Astrocyte (in vitro differentiated cells and primary cell): ENCODE results near the gene GBGT1. TPM values are rescaled to one million over a fixed set of nuclear protein-coding genes. Genes with fewer than 3 reads are reported as not detected.

ENCODE experiments used
- DNase-seq: peaks from one replicate; pipeline ENCODE4 v3.0.0-alpha.2; 2010; ENCODE audit warnings: low read depth
- FAIRE-seq: peaks from 2 replicates; lab custom pipeline; 2011; peaks lifted over from hg19 to GRCh38; lab: Jason Lieb, UNC
- H2AFZ ChIP-seq: 2 replicates; pipeline ENCODE4 v1.6.0; 2012; ENCODE audit warnings: low read depth, low read length, inconsistent platforms
- H3K27ac ChIP-seq: 2 replicates; pipeline ENCODE4 v1.5.1; 2011; ENCODE audit warnings: low read depth, low read length, inconsistent platforms
- H3K27me3 ChIP-seq: 2 replicates; pipeline ENCODE4 v1.6.0; 2011; ENCODE audit warnings: low read length, inconsistent platforms; ENCODE audit not compliant: insufficient read depth
- H3K36me3 ChIP-seq: 2 replicates; pipeline ENCODE4 v1.5.1; 2011; ENCODE audit warnings: low read length, inconsistent platforms; ENCODE audit not compliant: insufficient read depth
- H3K4me1 ChIP-seq: 2 replicates; pipeline ENCODE4 v1.5.1; 2011; ENCODE audit warnings: low read length, inconsistent platforms; ENCODE audit not compliant: insufficient read depth
- H3K4me2 ChIP-seq: 2 replicates; pipeline ENCODE4 v1.6.0; 2012; ENCODE audit warnings: low read length, inconsistent platforms
- H3K4me3 ChIP-seq: 2 replicates; pipeline ENCODE4 v1.5.1; 2011; ENCODE audit warnings: low read depth, mild to moderate bottlenecking, low read length, inconsistent platforms; ENCODE audit not compliant: insufficient read depth
- H3K79me2 ChIP-seq: 2 replicates; pipeline ENCODE4 v1.6.0; 2012; ENCODE audit warnings: mild to moderate bottlenecking, low read length, inconsistent platforms; ENCODE audit not compliant: insufficient read depth
- H3K9ac ChIP-seq: 2 replicates; pipeline ENCODE4 v1.6.0; 2012; ENCODE audit warnings: mild to moderate bottlenecking, low read length, inconsistent platforms
- H3K9me3 ChIP-seq: 2 replicates; pipeline ENCODE4 v1.5.1; 2012; ENCODE audit warnings: low read depth, mild to moderate bottlenecking, low read length, inconsistent platforms; ENCODE audit not compliant: insufficient read depth
- H4K20me1 ChIP-seq: 2 replicates; pipeline ENCODE4 v1.6.0; 2012; ENCODE audit warnings: low read length, inconsistent platforms; ENCODE audit not compliant: insufficient read depth
- H3K27ac Mint-ChIP-seq: one replicate; pipeline ENCODE4 v1.8.0; 2021; ENCODE audit warnings: mild to moderate bottlenecking, mixed read lengths; ENCODE audit not compliant: unreplicated experiment
- H3K27me3 Mint-ChIP-seq: one replicate; pipeline ENCODE4 v1.8.0; 2021; ENCODE audit warnings: low read depth, mixed read lengths; ENCODE audit not compliant: unreplicated experiment
- H3K36me3 Mint-ChIP-seq: one replicate; pipeline ENCODE4 v1.8.0; 2021; ENCODE audit warnings: low read depth, mixed read lengths; ENCODE audit not compliant: unreplicated experiment
- H3K4me1 Mint-ChIP-seq: one replicate; pipeline ENCODE4 v1.8.0; 2021; ENCODE audit warnings: low read depth, mixed read lengths; ENCODE audit not compliant: unreplicated experiment
- H3K4me3 Mint-ChIP-seq: one replicate; pipeline ENCODE4 v1.8.0; 2021; ENCODE audit warnings: mild to moderate bottlenecking, moderate library complexity, mixed read lengths; ENCODE audit not compliant: unreplicated experiment
- H3K9me3 Mint-ChIP-seq: one replicate; pipeline ENCODE4 v1.8.0; 2021; ENCODE audit warnings: mild to moderate bottlenecking, mixed read lengths; ENCODE audit not compliant: unreplicated experiment
- EZH2 ChIP-seq: IDR thresholded peaks from 2 replicates; pipeline ENCODE4 v1.6.1; 2012; ENCODE audit warnings: mild to moderate bottlenecking, low read length, inconsistent platforms; ENCODE audit not compliant: insufficient read depth
- total RNA-seq: library from RNA; stranded (reverse); gene quantifications from 2 replicates; pipeline ENCODE4 v1.2.1, GENCODE V29; 2021
- TF ChIP-seq, protein P1 (sequence below): IDR thresholded peaks from 2 replicates; pipeline ENCODE4 v1.5.1; 2011; ENCODE audit warnings: low read depth, mild to moderate bottlenecking, inconsistent platforms, low read length, moderate library complexity; ENCODE audit not compliant: insufficient read depth

The GBGT1 gene
- total RNA-seq, 1 donor from 2014 or later, result 8.5 TPM

DNA sequence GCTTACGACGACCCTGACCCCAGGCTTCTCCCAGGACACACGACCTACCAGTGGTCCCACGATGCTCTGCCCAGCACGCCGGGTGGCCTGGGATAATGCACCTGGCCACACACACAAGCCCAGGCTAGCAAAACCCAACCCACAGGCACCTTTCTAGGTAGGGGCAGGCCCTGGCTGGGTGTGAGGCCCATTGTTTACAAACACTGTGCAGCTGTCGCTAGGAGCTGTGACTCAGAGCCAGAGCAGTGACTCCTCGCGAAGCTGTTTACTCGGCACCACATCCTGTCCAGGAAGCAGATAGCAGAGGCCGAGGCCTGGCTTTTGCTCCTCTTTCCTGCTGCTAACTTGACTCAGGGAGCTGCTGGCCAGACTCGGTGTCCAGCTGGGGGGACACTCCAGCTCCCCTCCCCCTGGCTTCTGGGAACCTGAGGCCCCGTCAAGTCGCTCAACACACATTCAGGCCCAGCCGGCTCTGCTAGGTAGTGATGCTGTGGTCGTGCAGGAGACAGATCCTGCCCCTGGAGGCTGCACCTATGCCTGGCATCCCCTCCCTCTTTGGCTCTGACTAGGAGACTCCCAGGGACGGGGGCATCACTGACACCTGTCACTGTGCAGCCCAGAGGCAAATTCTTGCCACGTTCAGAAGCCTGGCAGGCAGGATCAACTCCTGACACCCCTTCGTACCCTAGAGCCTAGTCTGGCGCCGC is 29.9 kb downstream of the GBGT1 start:
- H3K4me1 ChIP-seq, result peaks cover 34% of the 10 kb centered on the region
- no peak overlapping the region for H2AFZ ChIP-seq
- Mint-ChIP-seq H3K4me3 (no peak overlapping the region), H3K27me3 (no peaks in the 10 kb centered on the region), H3K36me3 (peaks cover 6% of the 10 kb centered on the region), H3K4me1 (peaks cover 15% of the 10 kb centered on the region), H3K9me3 (no peaks in the 10 kb centered on the region), H3K27ac (peak overlapping the region; percentile 98)
- FAIRE-seq, result peak; percentile 39
- H4K20me1 ChIP-seq, result peaks cover 84% of the 10 kb centered on the region
- H3K9me3 ChIP-seq, result no peaks in the 10 kb centered on the region
- H3K36me3 ChIP-seq, result no peaks in the 10 kb centered on the region
- H3K4me2 ChIP-seq, result peak overlapping the region; percentile 71
- no peak overlapping the region for H3K4me3 ChIP-seq
- H3K79me2 ChIP-seq, result peaks cover 26% of the 10 kb centered on the region
- peak; percentile 94 for DNase-seq
- H3K27ac ChIP-seq, result peak overlapping the region; percentile 77
- no peak for TF ChIP-seq EZH2
- TF ChIP-seq, protein P1, sequence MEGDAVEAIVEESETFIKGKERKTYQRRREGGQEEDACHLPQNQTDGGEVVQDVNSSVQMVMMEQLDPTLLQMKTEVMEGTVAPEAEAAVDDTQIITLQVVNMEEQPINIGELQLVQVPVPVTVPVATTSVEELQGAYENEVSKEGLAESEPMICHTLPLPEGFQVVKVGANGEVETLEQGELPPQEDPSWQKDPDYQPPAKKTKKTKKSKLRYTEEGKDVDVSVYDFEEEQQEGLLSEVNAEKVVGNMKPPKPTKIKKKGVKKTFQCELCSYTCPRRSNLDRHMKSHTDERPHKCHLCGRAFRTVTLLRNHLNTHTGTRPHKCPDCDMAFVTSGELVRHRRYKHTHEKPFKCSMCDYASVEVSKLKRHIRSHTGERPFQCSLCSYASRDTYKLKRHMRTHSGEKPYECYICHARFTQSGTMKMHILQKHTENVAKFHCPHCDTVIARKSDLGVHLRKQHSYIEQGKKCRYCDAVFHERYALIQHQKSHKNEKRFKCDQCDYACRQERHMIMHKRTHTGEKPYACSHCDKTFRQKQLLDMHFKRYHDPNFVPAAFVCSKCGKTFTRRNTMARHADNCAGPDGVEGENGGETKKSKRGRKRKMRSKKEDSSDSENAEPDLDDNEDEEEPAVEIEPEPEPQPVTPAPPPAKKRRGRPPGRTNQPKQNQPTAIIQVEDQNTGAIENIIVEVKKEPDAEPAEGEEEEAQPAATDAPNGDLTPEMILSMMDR, result no peak
- H3K27me3 ChIP-seq, result peaks cover 5% of the 10 kb centered on the region
- peak overlapping the region; percentile 75 for H3K9ac ChIP-seq

DNA sequence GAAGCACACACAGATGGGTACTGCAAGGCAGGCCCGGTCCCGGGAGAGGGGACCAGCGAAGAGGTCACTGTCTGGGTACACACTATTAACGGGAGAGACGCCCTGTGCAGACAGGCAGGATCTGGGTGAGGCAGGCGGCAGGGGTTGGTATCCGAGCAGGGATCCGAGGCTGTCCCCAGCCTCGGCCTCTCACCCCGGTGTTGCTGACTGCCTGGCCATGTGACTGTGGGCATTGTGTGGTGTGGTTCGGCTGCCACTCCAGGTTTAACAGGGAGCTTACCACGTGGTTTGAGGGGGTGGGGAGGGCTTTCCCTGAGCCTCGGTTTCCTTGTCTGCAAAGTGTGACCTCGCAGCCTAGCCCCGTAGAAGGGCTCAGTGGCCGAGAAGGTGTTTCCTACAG is 31.5 kb downstream of the GBGT1 start:
- H3K4me2 ChIP-seq, result no peak overlapping the region
- H3K9ac ChIP-seq, result no peak overlapping the region
- peaks cover 35% of the 10 kb centered on the region for H3K4me1 ChIP-seq
- FAIRE-seq, result no peak
- no peak for TF ChIP-seq EZH2
- no peak overlapping the region for H3K27ac ChIP-seq
- peaks cover 9% of the 10 kb centered on the region for H3K27me3 ChIP-seq
- no peaks in the 10 kb centered on the region for H3K9me3 Mint-ChIP-seq
- H3K27me3 Mint-ChIP-seq, result no peaks in the 10 kb centered on the region
- peaks cover 15% of the 10 kb centered on the region for H3K4me1 Mint-ChIP-seq
- no peak for DNase-seq
- no peaks in the 10 kb centered on the region for H3K36me3 ChIP-seq
- H3K4me3 ChIP-seq, result no peak overlapping the region
- peak overlapping the region; percentile 91 for H3K27ac Mint-ChIP-seq
- no peak overlapping the region for H3K4me3 Mint-ChIP-seq
- peaks cover 6% of the 10 kb centered on the region for H3K36me3 Mint-ChIP-seq
- H3K9me3 ChIP-seq, result no peaks in the 10 kb centered on the region
- H2AFZ ChIP-seq, result no peak overlapping the region
- H3K79me2 ChIP-seq, result peaks cover 26% of the 10 kb centered on the region
- H4K20me1 ChIP-seq, result peaks cover 84% of the 10 kb centered on the region

DNA sequence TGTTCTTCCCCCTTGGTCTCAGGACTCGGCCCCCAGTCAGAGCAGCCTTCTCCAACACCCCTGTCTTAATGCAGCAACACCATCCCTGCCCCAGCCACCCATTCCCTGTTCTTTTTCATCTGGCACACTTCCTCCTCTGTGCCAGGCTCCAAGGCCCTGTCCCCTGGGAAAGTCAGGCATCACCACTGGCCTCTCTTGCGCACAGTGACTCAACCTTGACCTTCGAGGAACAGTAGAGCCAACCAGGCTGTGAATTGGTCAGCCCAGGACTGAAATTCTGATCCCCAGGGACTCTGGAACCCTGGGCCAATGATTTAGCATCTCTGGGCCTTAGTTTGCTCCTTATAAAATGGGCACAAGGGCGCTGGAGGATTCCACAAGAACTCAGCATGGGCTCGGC is 32.2 kb downstream of the GBGT1 start:
- H3K4me3 ChIP-seq, result no peak overlapping the region
- no peak overlapping the region for H3K4me2 ChIP-seq
- peaks cover 6% of the 10 kb centered on the region for H3K36me3 Mint-ChIP-seq
- no peak for TF ChIP-seq EZH2
- TF ChIP-seq, protein P1, result no peak
- peaks cover 9% of the 10 kb centered on the region for H3K27me3 ChIP-seq
- no peaks in the 10 kb centered on the region for H3K27me3 Mint-ChIP-seq
- no peak overlapping the region for H3K9ac ChIP-seq
- no peaks in the 10 kb centered on the region for H3K9me3 Mint-ChIP-seq
- H3K79me2 ChIP-seq, result peaks cover 26% of the 10 kb centered on the region
- no peaks in the 10 kb centered on the region for H3K9me3 ChIP-seq
- H3K4me1 ChIP-seq, result peaks cover 41% of the 10 kb centered on the region
- H3K27ac Mint-ChIP-seq, result no peak overlapping the region
- H3K4me1 Mint-ChIP-seq, result peaks cover 15% of the 10 kb centered on the region
- H3K27ac ChIP-seq, result no peak overlapping the region
- DNase-seq, result no peak
- no peak overlapping the region for H2AFZ ChIP-seq
- FAIRE-seq, result no peak
- no peak overlapping the region for H3K4me3 Mint-ChIP-seq
- H3K36me3 ChIP-seq, result no peaks in the 10 kb centered on the region
- H4K20me1 ChIP-seq, result peaks cover 88% of the 10 kb centered on the region
